HepG2 (cell line): ENCODE measurements around the gene SPIB. TPM values are rescaled to one million over a fixed set of nuclear protein-coding genes. Genes with fewer than 3 reads are reported as not detected.

Experiments used
- ASH2L ChIP-seq: fragments of 300-600, 200-600 bp; sonication (generic); IDR thresholded peaks from 2 replicates; pipeline ENCODE4 v1.7.0; 2017; ENCODE audit warnings: low read depth, mild to moderate bottlenecking, moderate library complexity, mixed read lengths, low read length; ENCODE audit not compliant: insufficient read length
- CAMTA2 ChIP-seq: sonication (generic); formaldehyde crosslinking; IDR thresholded peaks from 2 replicates; pipeline ENCODE4 v1.4.0; 2020; ENCODE audit warnings: mild to moderate bottlenecking, missing genetic modification reagents, borderline replicate concordance
- HOMEZ ChIP-seq: IDR thresholded peaks from 2 replicates; pipeline ENCODE4 v1.6.1; 2016; ENCODE audit warnings: low read depth
- KDM5A ChIP-seq: fragments of 200-600 bp; sonication (generic); IDR thresholded peaks from 2 replicates; pipeline ENCODE4 v1.7.0; 2018; ENCODE audit warnings: antibody characterized with exemption, mild to moderate bottlenecking, low read length, borderline replicate concordance
- MED1 ChIP-seq: sonication (generic); formaldehyde crosslinking; IDR thresholded peaks from 2 replicates; pipeline ENCODE4 v1.4.0; 2020; ENCODE audit warnings: missing genetic modification reagents
- POGK ChIP-seq: sonication (generic); formaldehyde crosslinking; conservative IDR thresholded peaks from 2 replicates; pipeline ENCODE4 v1.8.0; 2022; ENCODE audit warnings: mild to moderate bottlenecking, moderate library complexity, missing genetic modification reagents
- SIX1 ChIP-seq: sonication (generic); formaldehyde crosslinking; IDR thresholded peaks from 2 replicates; pipeline ENCODE4 v1.4.0; 2020; ENCODE audit warnings: missing genetic modification reagents, borderline replicate concordance
- YY1 ChIP-seq: IDR thresholded peaks from 2 replicates; pipeline ENCODE4 v1.6.1; 2011; ENCODE audit warnings: low read length, low read depth, moderate library complexity, mild to moderate bottlenecking; ENCODE audit not compliant: insufficient read depth, insufficient replicate concordance
- ZBTB43 ChIP-seq: sonication (generic); formaldehyde crosslinking; conservative IDR thresholded peaks from 2 replicates; pipeline ENCODE4 v1.4.0; 2020; ENCODE audit warnings: missing genetic modification reagents
- ZNF510 ChIP-seq: sonication (generic); formaldehyde crosslinking; IDR thresholded peaks from 2 replicates; pipeline ENCODE4 v1.4.0; 2020; ENCODE audit warnings: low read depth, mild to moderate bottlenecking, missing genetic modification reagents
- ZNF556 ChIP-seq: sonication (generic); formaldehyde crosslinking; IDR thresholded peaks from 2 replicates; pipeline ENCODE4 v1.4.0; 2020; ENCODE audit warnings: mild to moderate bottlenecking, missing genetic modification reagents, borderline replicate concordance
- polyA plus RNA-seq, 8 experiments: library from polyadenylated mRNA; depleted of rRNA in 3 of 8; stranded (reverse) in 7 of 8; unstranded in 1 of 8; fragments of >200 nt; fragmentation: Illumina TruSeq in 4 of 8; extraction: Trizol in 4 of 8; gene quantifications; 2 replicates each; pipeline versions ENCODE4 v1.2.1 to v1.2.3, GENCODE V29; 2011 to 2016; ENCODE audit warnings: low read depth in 4 of 8, missing spikeins in 1 of 8, mixed read lengths in 1 of 8; ENCODE audit not compliant: insufficient read depth in 1 of 8
- total RNA-seq, 5 experiments: library from RNA; depleted of rRNA; stranded (reverse); fragments of >200 nt; fragmentation: Illumina TruSeq; extraction: Trizol; gene quantifications; 2 replicates each; pipeline ENCODE4 v1.2.3, GENCODE V29; 2016; ENCODE audit warnings: low read depth in 1 of 5
- TF ChIP-seq, protein P1 (sequence below): sonication (generic); formaldehyde crosslinking; IDR thresholded peaks from 2 replicates; pipeline ENCODE4 v1.4.0; 2020; ENCODE audit warnings: mild to moderate bottlenecking, missing genetic modification reagents
- TF ChIP-seq, protein P2 (sequence below): sonication (generic); formaldehyde crosslinking; IDR thresholded peaks from 2 replicates; pipeline ENCODE4 v1.8.0; 2022; ENCODE audit warnings: mild to moderate bottlenecking, missing genetic modification reagents
- TF ChIP-seq, protein P3 (sequence below): sonication (generic); formaldehyde crosslinking; IDR thresholded peaks from 2 replicates; pipeline ENCODE4 v1.4.0; 2020; ENCODE audit warnings: missing genetic modification reagents, borderline replicate concordance

Gene SPIB
- total and polyA plus RNA-seq, 2 of the 13 experiments (the other 11 are each of a cell fraction or from before 2014, with no cell fraction given) = 0.04 TPM; not detected in 1

- TF ChIP-seq POGK = peak; percentile 58; the same call in 1 of the 2 replicates
- TF ChIP-seq, protein P1, sequence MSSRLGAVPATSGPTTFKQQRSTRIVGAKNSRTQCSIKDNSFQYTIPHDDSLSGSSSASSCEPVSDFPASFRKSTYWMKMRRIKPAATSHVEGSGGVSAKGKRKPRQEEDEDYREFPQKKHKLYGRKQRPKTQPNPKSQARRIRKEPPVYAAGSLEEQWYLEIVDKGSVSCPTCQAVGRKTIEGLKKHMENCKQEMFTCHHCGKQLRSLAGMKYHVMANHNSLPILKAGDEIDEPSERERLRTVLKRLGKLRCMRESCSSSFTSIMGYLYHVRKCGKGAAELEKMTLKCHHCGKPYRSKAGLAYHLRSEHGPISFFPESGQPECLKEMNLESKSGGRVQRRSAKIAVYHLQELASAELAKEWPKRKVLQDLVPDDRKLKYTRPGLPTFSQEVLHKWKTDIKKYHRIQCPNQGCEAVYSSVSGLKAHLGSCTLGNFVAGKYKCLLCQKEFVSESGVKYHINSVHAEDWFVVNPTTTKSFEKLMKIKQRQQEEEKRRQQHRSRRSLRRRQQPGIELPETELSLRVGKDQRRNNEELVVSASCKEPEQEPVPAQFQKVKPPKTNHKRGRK = no peak
- TF ChIP-seq YY1 = peak; percentile 29
- TF ChIP-seq, protein P2, sequence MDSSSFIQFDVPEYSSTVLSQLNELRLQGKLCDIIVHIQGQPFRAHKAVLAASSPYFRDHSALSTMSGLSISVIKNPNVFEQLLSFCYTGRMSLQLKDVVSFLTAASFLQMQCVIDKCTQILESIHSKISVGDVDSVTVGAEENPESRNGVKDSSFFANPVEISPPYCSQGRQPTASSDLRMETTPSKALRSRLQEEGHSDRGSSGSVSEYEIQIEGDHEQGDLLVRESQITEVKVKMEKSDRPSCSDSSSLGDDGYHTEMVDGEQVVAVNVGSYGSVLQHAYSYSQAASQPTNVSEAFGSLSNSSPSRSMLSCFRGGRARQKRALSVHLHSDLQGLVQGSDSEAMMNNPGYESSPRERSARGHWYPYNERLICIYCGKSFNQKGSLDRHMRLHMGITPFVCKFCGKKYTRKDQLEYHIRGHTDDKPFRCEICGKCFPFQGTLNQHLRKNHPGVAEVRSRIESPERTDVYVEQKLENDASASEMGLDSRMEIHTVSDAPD (CRISPR knock-in tag) = no peak
- TF ChIP-seq SIX1 (CRISPR knock-in tag) = peak; percentile 35; the same call in 1 of the 2 replicates
- 0 out of 2 replicates have a peak, but pooled peaks have one; percentile 38 for TF ChIP-seq ZNF510
- peak; percentile 95 for TF ChIP-seq KDM5A
- peak; percentile 27; the same call in 1 of the 2 replicates for TF ChIP-seq HOMEZ (CRISPR knock-in tag)
- peak; percentile 95 for TF ChIP-seq ASH2L
- no peak for TF ChIP-seq CAMTA2 (CRISPR knock-in tag)
- no peak for TF ChIP-seq ZBTB43 (CRISPR knock-in tag)
- peak; percentile 73; the same call in 1 of the 2 replicates for TF ChIP-seq MED1 (CRISPR knock-in tag)
- peak; percentile 96; the same call in 1 of the 2 replicates for TF ChIP-seq ZNF556 (CRISPR knock-in tag)
- TF ChIP-seq, protein P3, sequence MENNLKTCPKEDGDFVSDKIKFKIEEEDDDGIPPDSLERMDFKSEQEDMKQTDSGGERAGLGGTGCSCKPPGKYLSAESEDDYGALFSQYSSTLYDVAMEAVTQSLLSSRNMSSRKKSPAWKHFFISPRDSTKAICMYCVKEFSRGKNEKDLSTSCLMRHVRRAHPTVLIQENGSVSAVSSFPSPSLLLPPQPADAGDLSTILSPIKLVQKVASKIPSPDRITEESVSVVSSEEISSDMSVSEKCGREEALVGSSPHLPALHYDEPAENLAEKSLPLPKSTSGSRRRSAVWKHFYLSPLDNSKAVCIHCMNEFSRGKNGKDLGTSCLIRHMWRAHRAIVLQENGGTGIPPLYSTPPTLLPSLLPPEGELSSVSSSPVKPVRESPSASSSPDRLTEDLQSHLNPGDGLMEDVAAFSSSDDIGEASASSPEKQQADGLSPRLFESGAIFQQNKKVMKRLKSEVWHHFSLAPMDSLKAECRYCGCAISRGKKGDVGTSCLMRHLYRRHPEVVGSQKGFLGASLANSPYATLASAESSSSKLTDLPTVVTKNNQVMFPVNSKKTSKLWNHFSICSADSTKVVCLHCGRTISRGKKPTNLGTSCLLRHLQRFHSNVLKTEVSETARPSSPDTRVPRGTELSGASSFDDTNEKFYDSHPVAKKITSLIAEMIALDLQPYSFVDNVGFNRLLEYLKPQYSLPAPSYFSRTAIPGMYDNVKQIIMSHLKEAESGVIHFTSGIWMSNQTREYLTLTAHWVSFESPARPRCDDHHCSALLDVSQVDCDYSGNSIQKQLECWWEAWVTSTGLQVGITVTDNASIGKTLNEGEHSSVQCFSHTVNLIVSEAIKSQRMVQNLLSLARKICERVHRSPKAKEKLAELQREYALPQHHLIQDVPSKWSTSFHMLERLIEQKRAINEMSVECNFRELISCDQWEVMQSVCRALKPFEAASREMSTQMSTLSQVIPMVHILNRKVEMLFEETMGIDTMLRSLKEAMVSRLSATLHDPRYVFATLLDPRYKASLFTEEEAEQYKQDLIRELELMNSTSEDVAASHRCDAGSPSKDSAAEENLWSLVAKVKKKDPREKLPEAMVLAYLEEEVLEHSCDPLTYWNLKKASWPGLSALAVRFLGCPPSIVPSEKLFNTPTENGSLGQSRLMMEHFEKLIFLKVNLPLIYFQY (CRISPR knock-in tag) = peak; percentile 87
Observed at GRCh38 chr19:50376166-50377050, 42.3 kb upstream of the SPIB start, which contains the start of gene NR1H2 (continued).
